Glutamatergic neuron (in vitro differentiated cells): ENCODE data around the gene SHROOM2. TPM values are rescaled to one million over a fixed set of nuclear protein-coding genes. Genes with fewer than 3 reads are reported as not detected.

ENCODE experiments used
- DNase-seq: peaks from one replicate; pipeline ENCODE4 v3.0.0; 2022
- H3K27ac Mint-ChIP-seq: one replicate; pipeline ENCODE4 v1.8.0; 2020; ENCODE audit warnings: mild to moderate bottlenecking, mixed read lengths, inconsistent platforms; ENCODE audit not compliant: unreplicated experiment
- H3K27me3 Mint-ChIP-seq: one replicate; pipeline ENCODE4 v1.8.0; 2020; ENCODE audit warnings: mild to moderate bottlenecking, moderate library complexity, mixed read lengths, inconsistent platforms; ENCODE audit not compliant: unreplicated experiment
- H3K36me3 Mint-ChIP-seq: one replicate; pipeline ENCODE4 v1.8.0; 2020; ENCODE audit warnings: mild to moderate bottlenecking, mixed read lengths, inconsistent platforms; ENCODE audit not compliant: unreplicated experiment
- H3K4me1 Mint-ChIP-seq: one replicate; pipeline ENCODE4 v1.8.0; 2020; ENCODE audit warnings: mild to moderate bottlenecking, low read depth, mixed read lengths, inconsistent platforms; ENCODE audit not compliant: unreplicated experiment
- H3K4me3 Mint-ChIP-seq: one replicate; pipeline ENCODE4 v1.8.0; 2020; ENCODE audit warnings: mild to moderate bottlenecking, mixed read lengths, inconsistent platforms; ENCODE audit not compliant: unreplicated experiment
- H3K9me3 Mint-ChIP-seq: one replicate; pipeline ENCODE4 v1.8.0; 2020; ENCODE audit warnings: mild to moderate bottlenecking, moderate library complexity, mixed read lengths, inconsistent platforms; ENCODE audit not compliant: unreplicated experiment
- total RNA-seq: library from RNA; stranded (reverse); fragmentation: NEBNext Ultra II Directional; extraction: Animal tissue kit (Norgen Biotek cat#: 25700); gene quantifications from one replicate; pipeline ENCODE4 v1.2.1, GENCODE V29; 2021; ENCODE audit not compliant: unreplicated experiment
- TF ChIP-seq, protein P1 (sequence below): fragments of 200-600 bp; sonication (generic); IDR thresholded peaks from one replicate; pipeline ENCODE4 v1.5.0; 2021; ENCODE audit not compliant: partially characterized antibody, unreplicated experiment

SHROOM2 gene
- total RNA-seq, 1 donor from 2014 or later: 3.1 TPM

- H3K4me1 Mint-ChIP-seq: peaks cover 13% of the 10 kb centered on the region
- no peaks in the 10 kb centered on the region for H3K27me3 Mint-ChIP-seq
- no peak overlapping the region for H3K4me3 Mint-ChIP-seq
- no peak for DNase-seq
- H3K27ac Mint-ChIP-seq: no peak overlapping the region
- no peaks in the 10 kb centered on the region for H3K36me3 Mint-ChIP-seq
- TF ChIP-seq, protein P1, sequence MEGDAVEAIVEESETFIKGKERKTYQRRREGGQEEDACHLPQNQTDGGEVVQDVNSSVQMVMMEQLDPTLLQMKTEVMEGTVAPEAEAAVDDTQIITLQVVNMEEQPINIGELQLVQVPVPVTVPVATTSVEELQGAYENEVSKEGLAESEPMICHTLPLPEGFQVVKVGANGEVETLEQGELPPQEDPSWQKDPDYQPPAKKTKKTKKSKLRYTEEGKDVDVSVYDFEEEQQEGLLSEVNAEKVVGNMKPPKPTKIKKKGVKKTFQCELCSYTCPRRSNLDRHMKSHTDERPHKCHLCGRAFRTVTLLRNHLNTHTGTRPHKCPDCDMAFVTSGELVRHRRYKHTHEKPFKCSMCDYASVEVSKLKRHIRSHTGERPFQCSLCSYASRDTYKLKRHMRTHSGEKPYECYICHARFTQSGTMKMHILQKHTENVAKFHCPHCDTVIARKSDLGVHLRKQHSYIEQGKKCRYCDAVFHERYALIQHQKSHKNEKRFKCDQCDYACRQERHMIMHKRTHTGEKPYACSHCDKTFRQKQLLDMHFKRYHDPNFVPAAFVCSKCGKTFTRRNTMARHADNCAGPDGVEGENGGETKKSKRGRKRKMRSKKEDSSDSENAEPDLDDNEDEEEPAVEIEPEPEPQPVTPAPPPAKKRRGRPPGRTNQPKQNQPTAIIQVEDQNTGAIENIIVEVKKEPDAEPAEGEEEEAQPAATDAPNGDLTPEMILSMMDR: no peak
- H3K9me3 Mint-ChIP-seq: no peaks in the 10 kb centered on the region
Observed at GRCh38 chrX:9913146-9913433, 126.9 kb downstream of the SHROOM2 start.

DNA sequence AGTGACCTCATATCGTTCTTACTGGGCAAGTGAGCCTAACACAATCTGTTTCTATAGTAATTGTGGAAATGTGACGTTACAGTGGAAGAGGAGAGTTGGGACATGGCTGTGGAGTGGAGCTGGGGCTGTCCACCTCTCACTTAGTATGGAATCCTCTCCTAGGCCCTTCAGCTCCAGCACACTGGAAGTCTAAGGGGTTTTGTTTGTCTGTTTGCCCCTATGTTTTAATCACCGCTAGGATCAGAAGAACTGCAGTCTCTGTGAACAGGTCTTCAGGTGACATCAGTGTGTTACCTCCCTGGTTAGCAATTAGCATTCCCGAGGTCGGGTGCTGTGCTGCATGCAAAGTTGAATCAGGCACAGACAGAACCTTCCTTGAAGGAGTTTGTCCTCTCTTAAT lies 131.6 kb downstream of the SHROOM2 start:
- H3K4me1 Mint-ChIP-seq: peaks cover 3% of the 10 kb centered on the region
- no peaks in the 10 kb centered on the region for H3K27me3 Mint-ChIP-seq
- DNase-seq: no peak
- TF ChIP-seq, protein P1: no peak
- H3K27ac Mint-ChIP-seq: no peak overlapping the region
- H3K9me3 Mint-ChIP-seq: no peaks in the 10 kb centered on the region
- no peaks in the 10 kb centered on the region for H3K36me3 Mint-ChIP-seq
- no peak overlapping the region for H3K4me3 Mint-ChIP-seq

DNA sequence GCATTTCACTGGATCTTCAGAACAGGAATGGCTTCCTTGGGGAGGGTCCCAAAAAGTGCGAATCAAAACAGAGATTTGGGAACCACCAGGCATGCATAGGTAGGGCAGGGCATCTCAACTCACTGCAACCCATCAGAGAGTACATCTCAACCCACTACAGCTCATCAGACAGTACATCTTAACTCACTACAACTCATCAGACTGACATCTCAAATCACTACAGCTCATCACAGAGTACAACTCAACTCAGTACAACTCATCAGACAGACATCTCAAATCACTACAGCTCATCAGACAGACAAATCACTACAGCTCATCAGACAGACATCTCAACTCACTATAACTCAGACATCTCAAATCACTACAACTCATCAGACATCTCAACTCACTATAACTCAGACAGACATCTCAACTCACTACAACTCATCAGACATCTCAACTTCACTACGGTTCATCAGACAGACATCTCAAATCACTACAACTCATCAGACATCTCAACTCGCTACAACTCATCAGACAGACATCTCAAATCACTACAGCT lies 133.5 kb downstream of the SHROOM2 start:
- no peaks in the 10 kb centered on the region for H3K9me3 Mint-ChIP-seq
- TF ChIP-seq, protein P1: no peak
- no peaks in the 10 kb centered on the region for H3K36me3 Mint-ChIP-seq
- H3K27ac Mint-ChIP-seq: no peak overlapping the region
- no peaks in the 10 kb centered on the region for H3K27me3 Mint-ChIP-seq
- no peak for DNase-seq
- H3K4me1 Mint-ChIP-seq: no peaks in the 10 kb centered on the region
- no peak overlapping the region for H3K4me3 Mint-ChIP-seq

DNA sequence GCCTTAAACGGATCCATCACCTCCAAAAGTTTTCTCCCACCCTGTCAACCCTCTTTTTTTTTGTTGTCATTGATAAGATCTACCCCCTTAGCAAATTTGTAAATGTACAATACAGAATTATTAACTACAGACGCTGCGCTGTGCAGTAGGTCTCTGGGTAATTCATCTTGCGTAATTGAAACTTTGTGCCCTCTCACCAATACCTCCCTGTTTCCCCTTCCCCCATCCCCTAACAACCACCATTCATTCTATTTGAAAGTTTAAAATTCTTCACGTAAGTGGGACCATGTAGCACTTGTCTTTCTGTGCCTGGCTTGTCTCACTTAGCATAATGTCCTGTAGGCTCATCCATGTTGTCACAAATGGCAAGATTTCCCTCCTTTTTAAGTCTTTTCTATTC lies 135.2 kb downstream of the SHROOM2 start:
- H3K9me3 Mint-ChIP-seq: no peaks in the 10 kb centered on the region
- no peaks in the 10 kb centered on the region for H3K27me3 Mint-ChIP-seq
- no peak overlapping the region for H3K27ac Mint-ChIP-seq
- H3K36me3 Mint-ChIP-seq: no peaks in the 10 kb centered on the region
- TF ChIP-seq, protein P1: no peak
- no peak for DNase-seq
- no peaks in the 10 kb centered on the region for H3K4me1 Mint-ChIP-seq
- H3K4me3 Mint-ChIP-seq: no peak overlapping the region

DNA sequence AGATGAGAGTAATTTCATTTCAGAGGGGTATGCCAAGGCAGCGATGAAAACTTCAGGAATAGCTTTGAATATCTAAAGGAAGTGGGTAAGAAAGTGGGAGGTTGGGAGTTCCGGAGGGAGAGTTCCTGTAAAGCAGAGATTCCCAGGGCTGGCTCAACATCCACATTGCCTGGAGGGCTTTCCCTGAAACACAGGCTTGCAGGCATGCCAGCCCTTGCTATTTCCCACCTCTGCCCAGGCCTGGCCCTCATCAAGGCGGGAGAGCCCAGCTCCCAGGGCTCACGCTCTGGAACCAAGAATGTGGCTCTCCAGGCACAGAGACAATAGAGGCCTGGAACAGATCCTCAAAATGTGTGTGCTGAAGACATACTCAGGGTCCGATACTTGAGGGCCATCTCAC lies 137.1 kb downstream of the SHROOM2 start:
- no peaks in the 10 kb centered on the region for H3K27me3 Mint-ChIP-seq
- no peak overlapping the region for H3K4me3 Mint-ChIP-seq
- TF ChIP-seq, protein P1: no peak
- peaks cover 7% of the 10 kb centered on the region for H3K4me1 Mint-ChIP-seq
- no peak overlapping the region for H3K27ac Mint-ChIP-seq
- H3K9me3 Mint-ChIP-seq: no peaks in the 10 kb centered on the region
- DNase-seq: no peak
- no peaks in the 10 kb centered on the region for H3K36me3 Mint-ChIP-seq
